Measurements from ENCODE around the gene ZNF407. TPM values are rescaled to one million over a fixed set of nuclear protein-coding genes. Genes with fewer than 3 reads are reported as not detected.

ZNF407 gene
- total and polyA plus RNA-seq, 2 of the 13 experiments (the other 11 are each of a cell fraction or from before 2014, with no cell fraction given) = 2.3 to 8.7 TPM

DNA sequence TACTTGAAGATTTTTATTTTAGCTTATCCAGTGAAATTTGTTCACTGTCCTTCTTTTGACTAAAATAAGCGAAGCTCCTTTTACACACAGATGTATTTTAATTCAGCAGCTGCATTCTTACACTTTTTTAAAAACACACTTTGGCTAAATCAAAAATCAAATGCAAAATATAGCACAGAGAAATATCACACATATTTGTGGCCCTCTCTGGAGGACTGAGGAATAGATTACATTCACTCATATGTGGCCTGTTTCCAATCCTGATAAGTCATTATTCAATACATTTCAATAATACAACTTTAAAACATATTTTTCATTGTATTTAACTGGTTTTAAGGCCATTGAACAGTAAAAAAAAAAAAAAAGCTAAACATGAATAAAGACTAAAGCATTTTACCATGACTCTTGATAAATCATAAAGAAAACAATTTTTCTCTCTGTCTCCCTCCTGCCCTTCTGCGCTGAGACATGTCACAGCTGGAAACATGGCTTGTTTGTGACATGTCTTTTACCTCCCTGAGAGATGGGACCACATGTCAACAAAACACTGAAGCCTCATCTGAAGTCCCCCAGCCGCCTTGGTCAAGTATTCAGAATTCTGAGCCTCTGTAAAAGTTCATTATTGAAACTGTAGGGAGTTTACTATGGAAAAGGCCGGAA is 221.0 kb downstream of the ZNF407 start:
- no peaks in the 10 kb centered on the region for H3K9me3 ChIP-seq (ENCODE audit: low read length)
- DNase-seq (ENCODE audit: low spot score) = no peak
- H3K27ac ChIP-seq (ENCODE audit: extremely low read length, insufficient read depth, low read length) = no peak overlapping the region
- in situ Hi-C loops (cut with HindIII; ENCODE audit: extremely low pct_ligation_motif_present, low pct_unique_long_range_greater_than_20kb) = no loop called here
- no peak overlapping the region for H3K9ac ChIP-seq (ENCODE audit: insufficient read depth, low read depth, low read length)
- no peak for FAIRE-seq
- ChIA-PET POLR2A (no interaction called here), CTCF (ENCODE audit: low intra/inter-chr PET ratio, low total read pairs) (no interaction called here)
- ATAC-seq = no peak
- intact Hi-C loops (cut with micrococcal nuclease; ENCODE audit: unreplicated experiment) = loop anchor here (1.0 kb wide), 1 partner anchor 161 kb away; no protein-coding TSS in a partner anchor
- H3K4me1 ChIP-seq (ENCODE audit: insufficient read depth, low read length) = no peaks in the 10 kb centered on the region
- no peak overlapping the region for H2AFZ ChIP-seq (ENCODE audit: low read length)
- no peak for TF ChIP-seq ZSCAN20 (CRISPR knock-in tag; IDR thresholded peaks at IDR 0.05; ENCODE audit: borderline replicate concordance)
- no peak for TF ChIP-seq ZNF350 (CRISPR knock-in tag; IDR thresholded peaks at IDR 0.05; ENCODE audit: borderline replicate concordance, low read depth)
- no peak for TF ChIP-seq KAT8 (CRISPR knock-in tag; IDR thresholded peaks at IDR 0.05)
- TF ChIP-seq ZNF652 (CRISPR knock-in tag; IDR thresholded peaks at IDR 0.05; ENCODE audit: borderline replicate concordance, low read depth) = no peak
- no peak for TF ChIP-seq HOXA5 (CRISPR knock-in tag; IDR thresholded peaks at IDR 0.05)
- TF ChIP-seq, protein P1, sequence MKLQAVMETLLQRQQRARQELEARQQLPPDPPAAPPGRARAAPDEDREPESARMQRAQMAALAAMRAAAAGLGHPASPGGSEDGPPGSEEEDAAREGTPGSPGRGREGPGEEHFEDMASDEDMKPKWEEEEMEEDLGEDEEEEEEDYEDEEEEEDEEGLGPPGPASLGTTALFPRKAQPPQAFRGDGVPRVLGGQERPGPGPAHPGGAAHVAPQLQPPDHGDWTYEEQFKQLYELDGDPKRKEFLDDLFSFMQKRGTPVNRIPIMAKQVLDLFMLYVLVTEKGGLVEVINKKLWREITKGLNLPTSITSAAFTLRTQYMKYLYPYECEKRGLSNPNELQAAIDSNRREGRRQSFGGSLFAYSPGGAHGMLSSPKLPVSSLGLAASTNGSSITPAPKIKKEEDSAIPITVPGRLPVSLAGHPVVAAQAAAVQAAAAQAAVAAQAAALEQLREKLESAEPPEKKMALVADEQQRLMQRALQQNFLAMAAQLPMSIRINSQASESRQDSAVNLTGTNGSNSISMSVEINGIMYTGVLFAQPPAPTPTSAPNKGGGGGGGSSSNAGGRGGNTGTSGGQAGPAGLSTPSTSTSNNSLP (IDR thresholded peaks at IDR 0.05; ENCODE audit: low read depth, low read length) = no peak
- TF ChIP-seq TBP (CRISPR knock-in tag; IDR thresholded peaks at IDR 0.05) = no peak
- TF ChIP-seq, protein P2, sequence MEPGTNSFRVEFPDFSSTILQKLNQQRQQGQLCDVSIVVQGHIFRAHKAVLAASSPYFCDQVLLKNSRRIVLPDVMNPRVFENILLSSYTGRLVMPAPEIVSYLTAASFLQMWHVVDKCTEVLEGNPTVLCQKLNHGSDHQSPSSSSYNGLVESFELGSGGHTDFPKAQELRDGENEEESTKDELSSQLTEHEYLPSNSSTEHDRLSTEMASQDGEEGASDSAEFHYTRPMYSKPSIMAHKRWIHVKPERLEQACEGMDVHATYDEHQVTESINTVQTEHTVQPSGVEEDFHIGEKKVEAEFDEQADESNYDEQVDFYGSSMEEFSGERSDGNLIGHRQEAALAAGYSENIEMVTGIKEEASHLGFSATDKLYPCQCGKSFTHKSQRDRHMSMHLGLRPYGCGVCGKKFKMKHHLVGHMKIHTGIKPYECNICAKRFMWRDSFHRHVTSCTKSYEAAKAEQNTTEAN (CRISPR knock-in tag; conservative IDR thresholded peaks at IDR 0.05) = no peak
- TF ChIP-seq AHR (CRISPR knock-in tag; IDR thresholded peaks at IDR 0.05) = no peak
- TF ChIP-seq BORCS8-MEF2B (CRISPR knock-in tag; IDR thresholded peaks at IDR 0.05) = no peak
- H3K4me3 ChIP-seq (replicated peaks in 1 of 3; ENCODE audit: insufficient read depth in 1 of 3, low read depth in 2 of 3, low read length in 3 of 3) = no peak overlapping the region
- no peaks in the 10 kb centered on the region for H3K27me3 ChIP-seq (ENCODE audit: control insufficient read depth in 1 of 2, insufficient read depth in 2 of 2, low read length in 2 of 2)
- no peaks in the 10 kb centered on the region for H3K79me2 ChIP-seq (ENCODE audit: insufficient read depth, low read length)
- no peak overlapping the region for H3K4me2 ChIP-seq (ENCODE audit: low read depth, low read length)
- H3K36me3 ChIP-seq (replicated peaks in 1 of 2; ENCODE audit: control insufficient read depth in 1 of 2, insufficient read depth in 2 of 2, low read length in 2 of 2) = no peaks in the 10 kb centered on the region
- 96% methylated on average over 4 of the region's 4 CpGs for WGBS (ENCODE audit: low lambda C conversion rate)
- no peaks in the 10 kb centered on the region for H4K20me1 ChIP-seq (ENCODE audit: insufficient read depth, low read length)
- no TSS peak for BruUV-seq (replicated peaks)
